COR-L47 (cell line): ENCODE data around the gene BTBD9.

Experiments used
- DNase-seq: peaks from one replicate; lab custom pipeline; 2025; lab: John Stamatoyannopoulos, UW

Gene BTBD9

GRCh38 chr6:38176797-38177751, 462.7 kb downstream of the BTBD9 start:
- DNase-seq, result no peak

GRCh38 chr6:38175786-38176185, 463.9 kb downstream of the BTBD9 start:
- DNase-seq, result no peak

GRCh38 chr6:38174806-38175495, 464.8 kb downstream of the BTBD9 start:
- DNase-seq, result no peak

- no peak for DNase-seq
Measured at GRCh38 chr6:38174315-38174714, 465.4 kb downstream of the BTBD9 start.

- DNase-seq, result no peak
Measured at GRCh38 chr6:38173909-38174308, 465.8 kb downstream of the BTBD9 start.

GRCh38 chr6:38172739-38173410, 466.9 kb downstream of the BTBD9 start:
- no peak for DNase-seq

- no peak for DNase-seq
Measured at GRCh38 chr6:38171997-38172738, 467.6 kb downstream of the BTBD9 start.

GRCh38 chr6:38170666-38171355, 468.9 kb downstream of the BTBD9 start:
- no peak for DNase-seq

- DNase-seq, result peak; percentile 83
Measured at GRCh38 chr6:38169977-38170526, 469.7 kb downstream of the BTBD9 start.

- peak; percentile 47 for DNase-seq
Measured at GRCh38 chr6:38169221-38169976, 470.3 kb downstream of the BTBD9 start.

GRCh38 chr6:38168699-38169098, 471.0 kb downstream of the BTBD9 start:
- no peak for DNase-seq

- no peak for DNase-seq
Measured at GRCh38 chr6:38168126-38168525, 471.6 kb downstream of the BTBD9 start.

- DNase-seq, result no peak
Measured at GRCh38 chr6:38167598-38167997, 472.1 kb downstream of the BTBD9 start.

- no peak for DNase-seq
Measured at GRCh38 chr6:38166411-38167240, 473.1 kb downstream of the BTBD9 start.

- DNase-seq, result no peak
Measured at GRCh38 chr6:38164671-38165108, 475.0 kb downstream of the BTBD9 start.

GRCh38 chr6:38164131-38164481, 475.6 kb downstream of the BTBD9 start:
- no peak for DNase-seq

- no peak for DNase-seq
Measured at GRCh38 chr6:38163186-38164130, 476.3 kb downstream of the BTBD9 start.

- no peak for DNase-seq
Measured at GRCh38 chr6:38162493-38163185, 477.1 kb downstream of the BTBD9 start.
